ENCODE measurements around the gene CALHM3.

- TF ChIP-seq POLR2AphosphoS5 (IDR thresholded peaks at IDR 0.05; ENCODE audit: low read depth, low read length) (no peak), POLR2A (IDR thresholded peaks at IDR 0.05; ENCODE audit: low read depth, low read length) (no peak)
These were observed 20.3 kb downstream of the CALHM3 start, which contains the start of gene CALHM1 for GRCh38 chr10:103458720-103459119.

Data from GM12891 (cell line).